HUES64 (cell line): Measurements from ENCODE around the gene SNX1.

Source experiments
- H3K27ac ChIP-seq: 2 replicates; pipeline ENCODE4 v1.7.0; 2013; ENCODE audit warnings: low read depth, low read length, inconsistent platforms
- H3K27me3 ChIP-seq: 2 replicates; pipeline ENCODE4 v1.6.1; 2013; ENCODE audit warnings: mild to moderate bottlenecking, low read length; ENCODE audit not compliant: insufficient read depth
- H3K36me3 ChIP-seq: 2 replicates; pipeline ENCODE4 v1.6.1; 2013; ENCODE audit warnings: mild to moderate bottlenecking, low read length; ENCODE audit not compliant: insufficient read depth
- H3K4me1 ChIP-seq: 2 replicates; pipeline ENCODE4 v1.6.1; 2013; ENCODE audit warnings: mild to moderate bottlenecking, low read length, moderate library complexity; ENCODE audit not compliant: insufficient read depth
- H3K4me3 ChIP-seq: 2 replicates; pipeline ENCODE4 v1.5.1; 2013; ENCODE audit warnings: mild to moderate bottlenecking, low read length, moderate library complexity
- H3K9ac ChIP-seq: 2 replicates; pipeline ENCODE4 v1.6.1; 2013; ENCODE audit warnings: mild to moderate bottlenecking, low read depth, low read length
- H3K9me3 ChIP-seq: 2 replicates; pipeline ENCODE4 v1.6.1; 2013; ENCODE audit warnings: low read depth, low read length; ENCODE audit not compliant: insufficient read depth
- WGBS: fragments of 150-250, 120-280 bp; methylation state at CpG from one replicate; pipeline ENCODE4 v1.1.7; 2013; ENCODE audit warnings: missing lambda C conversion rate; 5-methylcytosine and 5-hydroxymethylcytosine counted together

The SNX1 gene

GRCh38 chr15:64122444-64122843 lies 26.7 kb downstream of the SNX1 start:
- Histone ChIP-seq H3K27me3 (no peaks in the 10 kb centered on the region), H3K4me3 (no peak overlapping the region), H3K36me3 (peaks cover 73% of the 10 kb centered on the region), H3K27ac (no peak overlapping the region), H3K4me1 (no peaks in the 10 kb centered on the region), H3K9ac (no peak overlapping the region), H3K9me3 (no peaks in the 10 kb centered on the region)
- no CpG with 5 or more reads among the region's 1 CpG for WGBS

DNA sequence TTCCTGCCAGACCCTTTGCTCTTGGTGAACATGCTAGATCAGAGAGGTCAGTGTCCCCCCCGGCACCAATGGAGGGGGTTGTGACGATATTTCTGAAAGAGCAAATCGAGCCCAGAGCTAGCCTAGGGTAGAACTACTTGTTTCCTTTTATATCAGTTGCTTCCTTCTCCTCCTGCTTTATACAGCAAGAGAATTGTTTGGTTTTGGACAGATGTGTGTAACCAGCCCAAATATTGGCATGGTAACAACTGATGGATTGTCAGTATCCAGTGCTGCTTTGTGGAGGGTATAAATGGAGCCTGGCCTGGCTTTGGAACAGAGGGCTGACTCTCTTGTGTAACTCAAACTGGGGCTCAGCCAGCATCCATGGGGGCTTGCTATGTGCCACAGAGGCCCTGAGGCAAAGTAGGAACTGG lies 27.2 kb downstream of the SNX1 start:
- no peaks in the 10 kb centered on the region for H3K9me3 ChIP-seq
- WGBS = 92% methylated on average over 3 of the region's 3 CpGs
- H3K4me3 ChIP-seq = no peak overlapping the region
- peaks cover 75% of the 10 kb centered on the region for H3K36me3 ChIP-seq
- H3K9ac ChIP-seq = no peak overlapping the region
- H3K27ac ChIP-seq = no peak overlapping the region
- no peaks in the 10 kb centered on the region for H3K27me3 ChIP-seq
- H3K4me1 ChIP-seq = no peaks in the 10 kb centered on the region

GRCh38 chr15:64125978-64126377 lies 30.2 kb downstream of the SNX1 start:
- 65% methylated on average over 3 of the region's 3 CpGs for WGBS
- Histone ChIP-seq H3K9me3 (no peaks in the 10 kb centered on the region), H3K9ac (no peak overlapping the region), H3K36me3 (peaks cover 79% of the 10 kb centered on the region), H3K4me3 (no peak overlapping the region), H3K4me1 (no peaks in the 10 kb centered on the region), H3K27ac (no peak overlapping the region), H3K27me3 (no peaks in the 10 kb centered on the region)

DNA sequence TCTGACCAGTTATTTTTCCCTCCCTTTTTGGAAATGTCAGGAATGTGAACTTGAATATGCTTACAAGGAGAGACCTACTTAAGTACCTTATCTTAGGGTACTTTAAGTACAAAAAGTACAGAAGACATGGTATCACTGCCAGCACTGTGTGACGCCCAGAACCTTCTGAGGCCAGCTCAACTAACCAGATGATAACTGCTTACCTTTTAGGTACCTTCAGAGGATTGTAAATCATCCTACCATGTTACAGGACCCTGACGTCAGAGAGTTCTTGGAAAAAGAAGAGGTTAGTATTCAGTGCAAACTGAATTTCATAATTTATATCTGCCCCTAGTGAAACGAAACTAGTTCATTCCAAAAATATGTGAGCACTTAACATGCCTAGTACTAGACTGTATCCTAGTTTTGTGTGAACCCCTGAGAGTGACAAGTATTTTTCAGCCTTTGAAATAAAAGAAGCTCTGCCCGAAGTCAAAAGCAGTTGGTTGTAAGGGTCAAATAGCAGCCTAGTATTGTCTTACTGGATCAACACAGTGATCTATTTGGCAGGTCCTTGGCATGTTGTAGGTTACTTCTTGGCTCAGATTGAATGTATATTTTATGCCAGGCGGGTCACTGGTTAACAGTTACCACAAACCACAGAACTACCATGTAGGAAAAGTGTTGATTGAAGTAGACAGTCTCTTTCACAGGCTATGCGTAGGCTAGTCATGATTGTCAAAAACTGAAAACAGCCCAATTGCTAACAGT lies 31.9 kb downstream of the SNX1 start:
- Histone ChIP-seq H3K36me3 (peaks cover 84% of the 10 kb centered on the region), H3K9me3 (no peaks in the 10 kb centered on the region), H3K4me3 (no peak overlapping the region), H3K4me1 (no peaks in the 10 kb centered on the region), H3K27me3 (no peaks in the 10 kb centered on the region), H3K27ac (no peak overlapping the region), H3K9ac (no peak overlapping the region)
- 94% methylated on average over 5 of the region's 6 CpGs for WGBS

DNA sequence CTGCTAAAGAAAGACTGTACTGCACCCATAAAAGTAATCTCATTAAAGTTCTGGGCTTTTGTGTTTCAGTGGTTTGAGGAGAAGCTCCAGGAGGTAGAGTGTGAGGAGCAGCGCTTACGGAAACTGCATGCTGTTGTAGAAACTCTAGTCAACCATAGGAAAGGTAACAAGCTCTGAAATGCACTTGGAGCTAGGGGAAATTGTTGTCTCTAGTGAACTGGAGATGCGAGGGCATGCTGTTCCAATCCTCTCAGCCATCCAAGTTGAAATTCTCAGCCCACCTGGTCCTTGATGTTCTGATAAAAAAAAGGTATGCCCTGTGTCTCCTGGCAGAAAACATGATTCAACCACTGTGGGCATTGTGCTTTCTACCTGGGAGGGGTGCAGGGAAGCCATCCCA lies 34.4 kb downstream of the SNX1 start:
- no peaks in the 10 kb centered on the region for H3K4me1 ChIP-seq
- H3K9ac ChIP-seq = no peak overlapping the region
- H3K27ac ChIP-seq = no peak overlapping the region
- no peak overlapping the region for H3K4me3 ChIP-seq
- no peaks in the 10 kb centered on the region for H3K27me3 ChIP-seq
- peaks cover 82% of the 10 kb centered on the region for H3K36me3 ChIP-seq
- no peaks in the 10 kb centered on the region for H3K9me3 ChIP-seq
- 98% methylated on average over 3 of the region's 3 CpGs for WGBS

DNA sequence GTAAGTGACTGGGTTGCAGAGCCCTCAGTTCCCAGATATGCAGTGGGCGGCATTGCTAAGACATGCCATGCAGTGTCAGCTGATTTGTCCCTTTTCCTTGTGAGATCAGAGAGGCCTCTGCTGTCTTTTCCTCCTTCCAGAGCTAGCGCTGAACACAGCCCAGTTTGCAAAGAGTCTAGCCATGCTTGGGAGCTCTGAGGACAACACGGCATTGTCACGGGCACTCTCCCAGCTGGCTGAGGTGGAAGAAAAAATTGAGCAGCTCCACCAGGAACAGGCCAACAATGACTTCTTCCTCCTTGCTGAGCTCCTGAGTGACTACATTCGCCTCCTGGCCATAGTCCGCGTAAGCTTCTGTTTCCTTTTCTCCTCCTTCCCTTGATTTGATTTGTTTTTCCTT lies 35.8 kb downstream of the SNX1 start:
- no peak overlapping the region for H3K4me3 ChIP-seq
- H3K27ac ChIP-seq = no peak overlapping the region
- H3K9me3 ChIP-seq = no peaks in the 10 kb centered on the region
- H3K36me3 ChIP-seq = peaks cover 82% of the 10 kb centered on the region
- H3K4me1 ChIP-seq = no peaks in the 10 kb centered on the region
- H3K27me3 ChIP-seq = no peaks in the 10 kb centered on the region
- H3K9ac ChIP-seq = no peak overlapping the region
- 96% methylated on average over 7 of the region's 7 CpGs for WGBS

DNA sequence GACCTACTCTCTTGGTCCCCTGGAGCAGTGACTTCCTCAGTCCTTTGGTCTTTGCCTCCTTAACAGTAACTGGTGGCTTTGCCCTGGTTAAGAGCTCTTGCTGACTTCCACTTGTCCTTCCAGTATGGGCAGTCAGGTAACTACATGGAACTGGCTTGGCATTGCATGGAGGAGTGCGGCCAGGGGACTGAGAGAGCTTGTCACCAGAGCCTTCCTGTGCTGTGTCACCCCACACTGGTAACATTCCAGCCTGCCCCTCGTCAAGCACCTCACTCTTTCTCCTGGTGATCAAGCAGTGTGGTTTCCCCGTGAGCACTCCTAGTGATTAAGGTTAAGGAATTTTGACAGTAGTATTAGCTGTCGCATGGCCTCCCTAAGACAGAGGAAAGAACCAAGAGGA lies 36.4 kb downstream of the SNX1 start:
- Histone ChIP-seq H3K9me3 (no peaks in the 10 kb centered on the region), H3K27me3 (no peaks in the 10 kb centered on the region), H3K9ac (no peak overlapping the region), H3K4me1 (no peaks in the 10 kb centered on the region), H3K4me3 (no peak overlapping the region), H3K27ac (no peak overlapping the region), H3K36me3 (peaks cover 84% of the 10 kb centered on the region)
- WGBS = 91% methylated on average over 4 of the region's 4 CpGs

GRCh38 chr15:64133623-64134344 lies 38.0 kb downstream of the SNX1 start:
- Histone ChIP-seq H3K36me3 (peaks cover 83% of the 10 kb centered on the region), H3K27me3 (no peaks in the 10 kb centered on the region), H3K27ac (no peak overlapping the region), H3K9me3 (no peaks in the 10 kb centered on the region), H3K4me1 (no peaks in the 10 kb centered on the region), H3K9ac (no peak overlapping the region), H3K4me3 (no peak overlapping the region)
- 93% methylated on average over 10 of the region's 10 CpGs for WGBS

GRCh38 chr15:64134345-64134829 lies 38.6 kb downstream of the SNX1 start:
- Histone ChIP-seq H3K4me1 (no peaks in the 10 kb centered on the region), H3K4me3 (no peak overlapping the region), H3K9me3 (no peaks in the 10 kb centered on the region), H3K9ac (no peak overlapping the region), H3K27me3 (no peaks in the 10 kb centered on the region), H3K36me3 (peaks cover 80% of the 10 kb centered on the region), H3K27ac (no peak overlapping the region)
- 97% methylated on average over 9 of the region's 9 CpGs for WGBS

GRCh38 chr15:64136347-64136746 lies 40.6 kb downstream of the SNX1 start:
- WGBS = 92% methylated on average over 7 of the region's 7 CpGs
- H3K4me1 ChIP-seq = no peaks in the 10 kb centered on the region
- H3K4me3 ChIP-seq = no peak overlapping the region
- no peaks in the 10 kb centered on the region for H3K27me3 ChIP-seq
- no peak overlapping the region for H3K9ac ChIP-seq
- H3K36me3 ChIP-seq = peaks cover 62% of the 10 kb centered on the region
- no peaks in the 10 kb centered on the region for H3K9me3 ChIP-seq
- H3K27ac ChIP-seq = no peak overlapping the region

- H3K27me3 ChIP-seq = no peaks in the 10 kb centered on the region
- H3K9ac ChIP-seq = no peak overlapping the region
- 80% methylated on average over 7 of the region's 8 CpGs for whole genome bisulfite sequencing
- H3K36me3 ChIP-seq = peaks cover 52% of the 10 kb centered on the region
- no peaks in the 10 kb centered on the region for H3K9me3 ChIP-seq
- no peak overlapping the region for H3K27ac ChIP-seq
- no peaks in the 10 kb centered on the region for H3K4me1 ChIP-seq
- no peak overlapping the region for H3K4me3 ChIP-seq
These were observed 41.5 kb downstream of the SNX1 start for GRCh38 chr15:64137226-64137833.
